ENCODE measurements around the gene CLDN6. TPM values are rescaled to one million over a fixed set of nuclear protein-coding genes. Genes with fewer than 3 reads are reported as not detected.

Gene CLDN6
- total and polyA plus RNA-seq, 9 of the 15 experiments (the other 6 are each of a cell fraction or from before 2014, with no cell fraction given) = 0.22 to 0.75 (median 0.38) TPM; not detected in 3

DNA sequence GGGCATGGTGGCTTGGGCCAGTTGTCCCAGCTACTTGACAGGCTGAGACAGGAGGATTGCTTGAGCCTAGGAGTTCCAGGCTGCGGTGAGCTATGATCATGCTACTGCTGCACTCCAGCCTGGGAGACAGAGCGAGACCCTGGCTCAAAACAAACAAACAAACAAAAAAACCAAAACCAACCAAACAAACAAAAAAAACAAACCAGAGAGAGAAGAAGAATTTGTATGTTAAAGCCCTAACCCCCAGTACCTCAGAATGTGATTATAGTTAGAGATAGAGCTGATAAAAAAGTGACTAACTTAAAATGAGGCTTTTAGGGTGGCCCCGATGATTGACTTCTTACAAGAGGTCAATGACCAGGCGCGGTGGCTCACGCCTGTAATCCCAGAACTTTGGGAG, 26.7 kb upstream of the CLDN6 start (continued):
- TF ChIP-seq RBM25 (IDR thresholded peaks at IDR 0.05; ENCODE audit: low read depth, low read length, severe bottlenecking) (no peak), ZSCAN32 (CRISPR knock-in tag; IDR thresholded peaks at IDR 0.05) (no peak), ZNF239 (CRISPR knock-in tag; IDR thresholded peaks at IDR 0.05) (no peak), POLR2AphosphoS2 (IDR thresholded peaks at IDR 0.05; ENCODE audit: low read length) (no peak), TGIF2 (CRISPR knock-in tag; IDR thresholded peaks at IDR 0.05) (no peak)

- H3K27ac ChIP-seq (ENCODE audit: extremely low read depth, low read depth, low read length) = no peak overlapping the region
- in situ Hi-C loops (cut with MboI) (no loop called here), intact Hi-C loops (cut with micrococcal nuclease) (no loop called here)
- no peak overlapping the region for H3K9ac ChIP-seq (ENCODE audit: insufficient read depth in 1 of 2, low read depth in 2 of 2, low read length in 2 of 2)
- no peaks in the 10 kb centered on the region for H3K79me2 ChIP-seq (ENCODE audit: control insufficient read depth, insufficient read depth, low read length)
- POLR2A ChIA-PET = no interaction called here
- 8% methylated on average over 3 of the region's 3 CpGs for WGBS (ENCODE audit: insufficient coverage, low coverage, missing lambda C conversion rate)
- H4K20me1 ChIP-seq (replicated peaks; ENCODE audit: control insufficient read depth, insufficient read depth, low read length) = peaks cover 8% of the 10 kb centered on the region; the same call in 1 of the 2 replicates
- H3K9me1 ChIP-seq (ENCODE audit: control insufficient read depth, insufficient read depth, low read length) = no peaks in the 10 kb centered on the region
- no peak overlapping the region for H3K4me3 ChIP-seq
- FAIRE-seq = no peak
- H3K4me2 ChIP-seq (ENCODE audit: insufficient read depth, low read length) = no peak overlapping the region
- H3K9me3 ChIP-seq (replicated peaks; ENCODE audit: control insufficient read depth, insufficient read depth, low read depth, low read length) = no peaks in the 10 kb centered on the region
- TF ChIP-seq ZNF436 (CRISPR knock-in tag; IDR thresholded peaks at IDR 0.05) (no peak), ZNF584 (CRISPR knock-in tag; IDR thresholded peaks at IDR 0.05; ENCODE audit: low read depth) (no peak), ZKSCAN1 (IDR thresholded peaks at IDR 0.05; ENCODE audit: low read depth, low read length) (no peak), CEBPB (tag; IDR thresholded peaks at IDR 0.05) (peak; percentile 53), CAMTA2 (CRISPR knock-in tag; conservative IDR thresholded peaks at IDR 0.05) (no peak), ATF3 (IDR thresholded peaks at IDR 0.05) (peak; percentile 78), ATF3 (CRISPR knock-in tag; conservative IDR thresholded peaks at IDR 0.05) (no peak), ELF1 (tag; IDR thresholded peaks at IDR 0.05) (no peak), CEBPG (CRISPR knock-in tag; IDR thresholded peaks at IDR 0.05) (peak; percentile 73), CEBPG (tag; conservative IDR thresholded peaks at IDR 0.05 in 1 of 2, IDR thresholded peaks at IDR 0.05 in 1 of 2) (peak in 1 of 2 experiments; percentile 60; a peak in 2 of 4 replicates), SUPT5H (IDR thresholded peaks at IDR 0.05) (no peak), FOSL1 (tag; conservative IDR thresholded peaks at IDR 0.05) (no peak), ZNF134 (CRISPR knock-in tag; conservative IDR thresholded peaks at IDR 0.05) (no peak)
- H3K4me1 ChIP-seq (replicated peaks in 1 of 2; ENCODE audit: control insufficient read depth in 2 of 2, insufficient read depth in 2 of 2, low read length in 2 of 2) = peaks cover 0 to 24% of the 10 kb centered on the region in 2 experiments; a peak in 3 of 5 replicates
- H3K27me3 ChIP-seq (ENCODE audit: control insufficient read depth in 2 of 2, insufficient read depth in 2 of 2, low read length in 2 of 2) = peaks cover 43 to 73% of the 10 kb centered on the region in 2 experiments
- ATAC-seq = no peak
- DNase-seq (ENCODE audit: extremely low read depth in 1 of 4, low spot score in 3 of 4) = no peak
- CTCF ChIA-PET (ENCODE audit: low intra/inter-chr PET ratio) = no interaction called here
- H2AFZ ChIP-seq (ENCODE audit: low read depth, low read length) = no peak overlapping the region
- no peaks in the 10 kb centered on the region for H3K36me3 ChIP-seq (ENCODE audit: control insufficient read depth, insufficient read depth, low read length)
- no TSS peak for BruUV-seq (replicated peaks)
Observed at GRCh38 chr16:3042376-3042775, 24.4 kb upstream of the CLDN6 start.

Data from K562 (cell line).